ENCODE measurements around the gene MGP.

MGP gene

GRCh38 chr12:14913381-14913781, 27.7 kb upstream of the MGP start:
- TF ChIP-seq CTCF (IDR thresholded peaks at IDR 0.05) (no peak), ZFX (IDR thresholded peaks at IDR 0.05; ENCODE audit: borderline replicate concordance) (no peak)
- H3K27ac ChIP-seq: no peak overlapping the region

- H3K27ac ChIP-seq: no peak overlapping the region
Measured at GRCh38 chr12:14911131-14911530, 25.5 kb upstream of the MGP start.

GRCh38 chr12:14910090-14910915, 24.6 kb upstream of the MGP start:
- TF ChIP-seq ZFX (IDR thresholded peaks at IDR 0.05; ENCODE audit: borderline replicate concordance) (no peak), CTCF (IDR thresholded peaks at IDR 0.05) (no peak)
- H3K27ac ChIP-seq: no peak overlapping the region

More at GRCh38 chr12:14911131-14911530, 25.5 kb upstream of the MGP start:
- TF ChIP-seq ZFX (IDR thresholded peaks at IDR 0.05; ENCODE audit: borderline replicate concordance) (no peak), CTCF (IDR thresholded peaks at IDR 0.05) (no peak)

- TF ChIP-seq CTCF (IDR thresholded peaks at IDR 0.05) (no peak), ZFX (IDR thresholded peaks at IDR 0.05; ENCODE audit: borderline replicate concordance) (no peak)
- no peak overlapping the region for H3K27ac ChIP-seq
Measured at GRCh38 chr12:14907953-14908352, 22.3 kb upstream of the MGP start.

GRCh38 chr12:14906114-14906513, 20.5 kb upstream of the MGP start:
- TF ChIP-seq CTCF (IDR thresholded peaks at IDR 0.05) (no peak), ZFX (IDR thresholded peaks at IDR 0.05; ENCODE audit: borderline replicate concordance) (no peak)

GRCh38 chr12:14905269-14906004, 19.8 kb upstream of the MGP start:
- no peak overlapping the region for H3K27ac ChIP-seq
- no peak for TF ChIP-seq ZFX (IDR thresholded peaks at IDR 0.05; ENCODE audit: borderline replicate concordance)
- no peak for TF ChIP-seq CTCF (IDR thresholded peaks at IDR 0.05)

More at GRCh38 chr12:14906114-14906513, 20.5 kb upstream of the MGP start:
- no peak overlapping the region for H3K27ac ChIP-seq

GRCh38 chr12:14904854-14905253, 19.2 kb upstream of the MGP start:
- no peak overlapping the region for H3K27ac ChIP-seq
- TF ChIP-seq ZFX (IDR thresholded peaks at IDR 0.05; ENCODE audit: borderline replicate concordance) (no peak), CTCF (IDR thresholded peaks at IDR 0.05) (no peak)

Measured in 22Rv1 (cell line).